CD4-positive, alpha-beta T cell (primary cell): ENCODE measurements around the gene B4GALT1. TPM values are rescaled to one million over a fixed set of nuclear protein-coding genes. Genes with fewer than 3 reads are reported as not detected.

Source experiments
- ATAC-seq: fragments of 200-7000 bp; cut with Tn5 transposase; one replicate; pipeline ENCODE4 v1.10.0; 2022; ENCODE audit warnings: mild to moderate bottlenecking; ENCODE audit not compliant: poor library complexity
- CTCF ChIA-PET: fragments of 350-600 bp; sonication (Branson Sonifier 250); formaldehyde crosslinking; loops from one replicate; lab custom pipeline; 2021; ENCODE audit warnings: antibody characterized with exemption, inconsistent platforms; lab: Charles Lee
- POLR2A ChIA-PET: fragments of 350-600 bp; sonication (Branson Sonifier 250); formaldehyde crosslinking; loops from one replicate; lab custom pipeline; 2021; ENCODE audit warnings: antibody characterized with exemption, inconsistent platforms; lab: Charles Lee
- DNase-seq, 14 experiments: peaks; one replicate each; pipeline ENCODE4 v3.0.0-alpha.2; 2013 to 2020; ENCODE audit warnings: mixed read lengths in 2 of 14
- H3K27ac ChIP-seq, 2 donors: one replicate each; pipeline versions ENCODE4 v1.5.1 to v1.7.0; 2013; ENCODE audit warnings: low read length in 2 of 2, low read depth in 1 of 2, mild to moderate bottlenecking in 1 of 2
- H3K27me3 ChIP-seq, 2 experiments: 1 replicate in 1 of 2; 2 replicates in 1 of 2; pipeline versions ENCODE4 v1.6.1 to v1.7.0; 2013; ENCODE audit warnings: low read length in 2 of 2, control low read depth in 1 of 2, mild to moderate bottlenecking in 1 of 2, moderate library complexity in 1 of 2; ENCODE audit not compliant: insufficient read depth in 2 of 2, control insufficient read depth in 1 of 2
- H3K36me3 ChIP-seq: one replicate; pipeline ENCODE4 v1.6.1; 2013; ENCODE audit warnings: low read length, control low read depth; ENCODE audit not compliant: insufficient read depth
- H3K4me1 ChIP-seq: one replicate; pipeline ENCODE4 v1.6.1; 2013; ENCODE audit warnings: low read length, control low read depth; ENCODE audit not compliant: insufficient read depth
- H3K4me3 ChIP-seq: one replicate; pipeline ENCODE4 v1.5.1; 2013; ENCODE audit warnings: mild to moderate bottlenecking, low read length, moderate library complexity
- H3K9me3 ChIP-seq, 2 experiments: 1 replicate in 1 of 2; 2 replicates in 1 of 2; pipeline versions ENCODE4 v1.6.1 to v1.7.0; 2013; ENCODE audit warnings: low read length in 2 of 2, mild to moderate bottlenecking in 2 of 2, control low read depth in 1 of 2, moderate library complexity in 1 of 2; ENCODE audit not compliant: control insufficient read depth in 1 of 2, insufficient read depth in 1 of 2
- H3K27ac Mint-ChIP-seq: one replicate; pipeline ENCODE4 v1.8.0; 2020; ENCODE audit warnings: mixed read lengths
- H3K27me3 Mint-ChIP-seq: one replicate; pipeline ENCODE4 v1.8.0; 2021; ENCODE audit warnings: mixed read lengths
- H3K36me3 Mint-ChIP-seq: one replicate; pipeline ENCODE4 v1.8.0; 2021; ENCODE audit warnings: low read depth, mixed read lengths
- H3K4me1 Mint-ChIP-seq: one replicate; pipeline ENCODE4 v1.8.0; 2021; ENCODE audit warnings: low read depth, mixed read lengths
- H3K4me3 Mint-ChIP-seq: one replicate; pipeline ENCODE4 v1.8.0; 2020; ENCODE audit warnings: mild to moderate bottlenecking, mixed read lengths
- H3K9me3 Mint-ChIP-seq: one replicate; pipeline ENCODE4 v1.8.0; 2020; ENCODE audit warnings: mixed read lengths
- CTCF ChIP-seq: fragments of 200-600 bp; IDR thresholded peaks from one replicate; pipeline ENCODE4 v1.8.0; 2022; ENCODE audit warnings: antibody characterized with exemption, mild to moderate bottlenecking
- intact Hi-C, 2 experiments: fragments of 100-400 bp; cut with DNase I in 1 of 2; cut with micrococcal nuclease in 1 of 2; formaldehyde crosslinking; loops; one replicate each; pipeline versions ENCODE4 v1.15.1 to v1.9.0; 2023 to 2025; cut with DNase I, micrococcal nuclease
- total RNA-seq, 174 experiments: library from RNA in 2 of 174; stranded (reverse) in 2 of 174; gene quantifications; one replicate each; pipeline ENCODE4 v1.2.3 and lab custom pipeline; 2021 to 2026

B4GALT1 gene
- total RNA-seq, 2 experiments from 2014 or later = 74.7 to 77.0 TPM

GRCh38 chr9:33202018-33202417 is 34.9 kb upstream of the B4GALT1 start:
- H3K36me3 ChIP-seq = no peaks in the 10 kb centered on the region
- Mint-ChIP-seq H3K9me3 (no peaks in the 10 kb centered on the region), H3K27me3 (no peaks in the 10 kb centered on the region), H3K36me3 (no peaks in the 10 kb centered on the region), H3K4me1 (peaks cover 11% of the 10 kb centered on the region), H3K27ac (no peak overlapping the region), H3K4me3 (no peak overlapping the region)
- H3K4me1 ChIP-seq = peaks cover 11% of the 10 kb centered on the region
- ATAC-seq = no peak
- intact Hi-C loops = no loop called here
- POLR2A ChIA-PET = interaction anchor here (0.8 kb wide), 1 partner anchor 35 kb away, joined by 4 read pairs; the partner anchor contains the start of gene B4GALT1
- no peak for TF ChIP-seq CTCF
- CTCF ChIA-PET = no interaction called here
- no peaks in the 10 kb centered on the region for H3K9me3 ChIP-seq
- no peak overlapping the region for H3K27ac ChIP-seq
- no peaks in the 10 kb centered on the region for H3K27me3 ChIP-seq
- no peak overlapping the region for H3K4me3 ChIP-seq
- no peak for DNase-seq

GRCh38 chr9:33198165-33198564 is 31.0 kb upstream of the B4GALT1 start:
- Mint-ChIP-seq H3K9me3 (no peaks in the 10 kb centered on the region), H3K4me3 (no peak overlapping the region), H3K36me3 (no peaks in the 10 kb centered on the region), H3K27ac (no peak overlapping the region), H3K4me1 (peaks cover 11% of the 10 kb centered on the region), H3K27me3 (no peaks in the 10 kb centered on the region)
- CTCF ChIA-PET = no interaction called here
- POLR2A ChIA-PET = no interaction called here
- ATAC-seq (no peak), DNase-seq (no peak)
- peaks cover 11% of the 10 kb centered on the region for H3K4me1 ChIP-seq
- H3K27ac ChIP-seq = no peak overlapping the region
- H3K4me3 ChIP-seq = no peak overlapping the region
- TF ChIP-seq CTCF = no peak
- no peaks in the 10 kb centered on the region for H3K9me3 ChIP-seq
- H3K27me3 ChIP-seq = no peaks in the 10 kb centered on the region
- intact Hi-C loops = no loop called here
- H3K36me3 ChIP-seq = no peaks in the 10 kb centered on the region

GRCh38 chr9:33197279-33198152 is 30.4 kb upstream of the B4GALT1 start:
- CTCF ChIA-PET = no interaction called here
- Histone ChIP-seq H3K9me3 (no peaks in the 10 kb centered on the region), H3K4me3 (no peak overlapping the region), H3K27ac (no peak overlapping the region), H3K36me3 (no peaks in the 10 kb centered on the region), H3K4me1 (peaks cover 5% of the 10 kb centered on the region), H3K27me3 (no peaks in the 10 kb centered on the region)
- H3K27ac Mint-ChIP-seq = no peak overlapping the region
- peaks cover 6% of the 10 kb centered on the region for H3K4me1 Mint-ChIP-seq
- TF ChIP-seq CTCF = no peak
- H3K36me3 Mint-ChIP-seq = no peaks in the 10 kb centered on the region
- ATAC-seq = no peak
- POLR2A ChIA-PET = no interaction called here
- no peak overlapping the region for H3K4me3 Mint-ChIP-seq
- no peaks in the 10 kb centered on the region for H3K27me3 Mint-ChIP-seq
- intact Hi-C loops = no loop called here
- no peaks in the 10 kb centered on the region for H3K9me3 Mint-ChIP-seq
- no peak for DNase-seq
